IPS-11a (cell line): ENCODE measurements around the gene POLD3.
"Not testable (repeated sequence)": the region's sequence is repeated elsewhere in the genome, so short reads cannot be mapped to it uniquely, and the experiment has no call there.

ENCODE experiments used
- H3K4me3 ChIP-seq: one replicate; pipeline ENCODE4 v1.5.1; 2013; ENCODE audit warnings: low read depth, low read length, control low read depth

The POLD3 gene

GRCh38 chr11:74633406-74634393 is 41.3 kb downstream of the POLD3 start:
- no peak overlapping the region for H3K4me3 ChIP-seq

- H3K4me3 ChIP-seq, result no peak overlapping the region
These were observed 42.2 kb downstream of the POLD3 start for GRCh38 chr11:74634537-74634936.

GRCh38 chr11:74636630-74637184 is 44.3 kb downstream of the POLD3 start:
- H3K4me3 ChIP-seq, result no peak overlapping the region

GRCh38 chr11:74637700-74638099 is 45.3 kb downstream of the POLD3 start:
- H3K4me3 ChIP-seq, result no peak overlapping the region

- H3K4me3 ChIP-seq, result no peak overlapping the region
These were observed 46.5 kb downstream of the POLD3 start for GRCh38 chr11:74638869-74639268.

GRCh38 chr11:74639533-74639932 is 47.2 kb downstream of the POLD3 start:
- H3K4me3 ChIP-seq, result no peak overlapping the region

- no peak overlapping the region for H3K4me3 ChIP-seq
These were observed 48.9 kb downstream of the POLD3 start for GRCh38 chr11:74641289-74641688.

- no peak overlapping the region for H3K4me3 ChIP-seq
These were observed 49.5 kb downstream of the POLD3 start for GRCh38 chr11:74641905-74642304.

GRCh38 chr11:74642912-74643311 is 50.5 kb downstream of the POLD3 start:
- no peak overlapping the region for H3K4me3 ChIP-seq

- no peak overlapping the region for H3K4me3 ChIP-seq
These were observed 51.7 kb downstream of the POLD3 start for GRCh38 chr11:74644081-74644480.

- no peak overlapping the region for H3K4me3 ChIP-seq
These were observed 53.8 kb downstream of the POLD3 start for GRCh38 chr11:74646215-74646614.

GRCh38 chr11:74646954-74647353 is 54.6 kb downstream of the POLD3 start:
- no peak overlapping the region for H3K4me3 ChIP-seq

- no peak overlapping the region for H3K4me3 ChIP-seq
These were observed 55.0 kb downstream of the POLD3 start for GRCh38 chr11:74647404-74647803.

- H3K4me3 ChIP-seq, result no peak overlapping the region
These were observed 55.4 kb downstream of the POLD3 start for GRCh38 chr11:74647831-74648230.

GRCh38 chr11:74648894-74649293 is 56.5 kb downstream of the POLD3 start:
- no peak overlapping the region for H3K4me3 ChIP-seq

- no peak overlapping the region for H3K4me3 ChIP-seq
These were observed 58.1 kb downstream of the POLD3 start for GRCh38 chr11:74650498-74650897.

GRCh38 chr11:74654976-74655375 is 62.6 kb downstream of the POLD3 start:
- no peak overlapping the region for H3K4me3 ChIP-seq

GRCh38 chr11:74659124-74659523 is 66.7 kb downstream of the POLD3 start:
- not testable (repeated sequence) for H3K4me3 ChIP-seq

- no peak overlapping the region for H3K4me3 ChIP-seq
These were observed 70.2 kb downstream of the POLD3 start for GRCh38 chr11:74662487-74663103.

- H3K4me3 ChIP-seq, result no peak overlapping the region
These were observed 70.9 kb downstream of the POLD3 start for GRCh38 chr11:74663315-74663714.

GRCh38 chr11:74669211-74670160 is 77.1 kb downstream of the POLD3 start:
- H3K4me3 ChIP-seq, result no peak overlapping the region
